Activated naive CD8-positive, alpha-beta T cell treated with anti-CD3 and anti-CD28 coated beads, Interleukin-2, amount 10 ng/mL, durations not matched to agents 7 days and 5 days (primary cell): ENCODE results near the gene SKAP1. TPM values are rescaled to one million over a fixed set of nuclear protein-coding genes. Genes with fewer than 3 reads are reported as not detected.

Experiments used
- ATAC-seq: fragments of 150-1000 bp; cut with Tn5 transposase; one replicate; pipeline ENCODE4 v1.10.0; 2021; ENCODE audit warnings: low read depth, moderate library complexity
- POLR2A ChIA-PET: fragments of 350-600 bp; sonication (Branson Sonifier 250); formaldehyde crosslinking; loops from one replicate; lab custom pipeline; 2021; ENCODE audit warnings: antibody characterized with exemption; lab: Charles Lee
- DNase-seq: peaks from one replicate; pipeline ENCODE4 v3.0.0; 2021
- H3K27ac Mint-ChIP-seq: one replicate; pipeline ENCODE4 v1.8.0; 2022; ENCODE audit warnings: mild to moderate bottlenecking, mixed read lengths
- H3K27me3 Mint-ChIP-seq: one replicate; pipeline ENCODE4 v1.8.0; 2022; ENCODE audit warnings: mild to moderate bottlenecking, moderate library complexity, mixed read lengths
- H3K36me3 Mint-ChIP-seq: one replicate; pipeline ENCODE4 v1.8.0; 2021; ENCODE audit warnings: mild to moderate bottlenecking, mixed read lengths
- H3K4me1 Mint-ChIP-seq: one replicate; pipeline ENCODE4 v1.8.0; 2021; ENCODE audit warnings: mixed read lengths
- H3K4me3 Mint-ChIP-seq: one replicate; pipeline ENCODE4 v1.8.0; 2022; ENCODE audit warnings: mild to moderate bottlenecking, moderate library complexity, mixed read lengths
- H3K9me3 Mint-ChIP-seq: one replicate; pipeline ENCODE4 v1.8.0; 2021; ENCODE audit warnings: mixed read lengths
- total RNA-seq, 2 experiments: library from RNA; stranded (reverse); gene quantifications; one replicate each; pipeline ENCODE4 v1.2.3, GENCODE V29; 2021

The SKAP1 gene
- total RNA-seq, 2 experiments from 2014 or later: 96.0 to 98.8 TPM

DNA sequence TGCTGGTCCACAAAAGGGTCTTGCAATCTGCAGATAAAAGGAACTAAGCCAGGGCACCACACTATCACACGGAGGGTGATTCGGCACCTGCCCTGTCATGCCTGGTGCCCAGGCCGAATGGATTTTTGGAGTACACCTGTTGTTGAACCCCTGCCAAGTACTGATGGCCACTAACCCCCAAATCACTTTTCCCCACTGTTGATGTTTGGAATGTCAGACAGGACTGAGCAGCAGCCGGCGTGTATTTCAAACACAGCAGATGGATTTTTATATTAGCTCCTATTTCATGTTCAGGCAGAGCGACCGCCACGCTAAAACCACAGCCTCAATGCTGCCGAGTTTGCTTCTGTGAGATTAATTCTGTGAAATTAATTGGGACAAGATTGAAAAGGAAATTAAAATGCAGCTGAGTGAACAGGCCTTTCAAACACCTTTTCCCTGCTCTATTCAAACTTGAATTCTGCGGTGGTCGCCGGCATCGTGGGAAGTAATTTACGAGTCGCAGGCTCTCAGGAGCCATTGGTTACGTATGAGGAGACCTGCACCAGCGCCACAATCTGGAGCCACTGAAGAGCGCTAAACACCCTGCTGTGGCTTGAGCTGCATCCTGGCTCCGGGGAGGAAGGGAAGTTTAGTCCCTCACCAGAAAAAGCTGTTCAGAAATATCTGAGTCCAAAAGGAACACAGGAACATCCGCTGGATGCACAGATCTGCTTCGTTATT is 274.0 kb downstream of the SKAP1 start:
- POLR2A ChIA-PET: no interaction called here

DNA sequence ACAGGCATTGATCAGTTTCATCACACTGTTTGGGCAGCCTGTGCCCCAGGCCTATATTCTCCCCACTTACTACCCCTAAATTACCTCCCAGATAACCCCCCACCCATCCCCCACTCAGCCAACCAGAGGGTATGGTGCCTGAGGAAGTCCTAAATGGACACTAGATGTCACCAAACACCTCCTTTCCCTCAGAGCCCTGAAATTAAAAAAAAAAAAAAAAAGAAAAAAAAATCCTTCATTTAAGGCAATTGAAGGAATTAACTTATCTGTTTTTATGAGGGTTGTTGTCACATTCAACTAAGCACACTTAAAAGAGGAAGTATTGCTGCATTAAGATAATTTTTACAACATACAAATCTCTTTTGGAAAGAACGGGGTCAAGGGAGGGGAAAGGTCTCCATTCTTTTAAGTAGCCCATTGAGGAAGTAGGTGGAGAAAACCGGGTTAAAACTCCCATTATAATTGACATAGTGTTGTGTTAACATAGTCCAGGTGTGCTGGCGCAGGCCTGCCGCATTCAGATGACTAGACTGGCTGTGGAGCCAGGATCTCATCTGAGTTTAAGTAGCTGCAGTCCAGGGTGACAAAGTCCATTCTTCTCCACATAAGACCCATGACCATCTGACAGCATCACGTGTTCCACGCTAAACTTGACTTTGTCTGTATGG is 276.2 kb downstream of the SKAP1 start:
- Mint-ChIP-seq H3K36me3 (peaks cover 7% of the 10 kb centered on the region), H3K9me3 (no peaks in the 10 kb centered on the region), H3K27ac (no peak overlapping the region), H3K4me1 (peaks cover 2% of the 10 kb centered on the region), H3K27me3 (no peaks in the 10 kb centered on the region), H3K4me3 (no peak overlapping the region)
- POLR2A ChIA-PET: no interaction called here
- ATAC-seq: no peak
- DNase-seq: no peak

More for the DNA sequence above, 274.0 kb downstream of the SKAP1 start:
- DNase-seq: no peak
- H3K4me1 Mint-ChIP-seq: peaks cover 2% of the 10 kb centered on the region
- no peak for ATAC-seq
- H3K27me3 Mint-ChIP-seq: no peaks in the 10 kb centered on the region
- peaks cover 9% of the 10 kb centered on the region for H3K36me3 Mint-ChIP-seq
- H3K9me3 Mint-ChIP-seq: no peaks in the 10 kb centered on the region
- no peak overlapping the region for H3K4me3 Mint-ChIP-seq
- no peak overlapping the region for H3K27ac Mint-ChIP-seq

- Mint-ChIP-seq H3K27me3 (no peaks in the 10 kb centered on the region), H3K9me3 (no peaks in the 10 kb centered on the region), H3K36me3 (peaks cover 17% of the 10 kb centered on the region), H3K4me3 (no peak overlapping the region), H3K27ac (no peak overlapping the region), H3K4me1 (peaks cover 2% of the 10 kb centered on the region)
- POLR2A ChIA-PET: no interaction called here
- ATAC-seq: no peak
- no peak for DNase-seq
These were observed 277.7 kb downstream of the SKAP1 start for GRCh38 chr17:48152289-48152688.

DNA sequence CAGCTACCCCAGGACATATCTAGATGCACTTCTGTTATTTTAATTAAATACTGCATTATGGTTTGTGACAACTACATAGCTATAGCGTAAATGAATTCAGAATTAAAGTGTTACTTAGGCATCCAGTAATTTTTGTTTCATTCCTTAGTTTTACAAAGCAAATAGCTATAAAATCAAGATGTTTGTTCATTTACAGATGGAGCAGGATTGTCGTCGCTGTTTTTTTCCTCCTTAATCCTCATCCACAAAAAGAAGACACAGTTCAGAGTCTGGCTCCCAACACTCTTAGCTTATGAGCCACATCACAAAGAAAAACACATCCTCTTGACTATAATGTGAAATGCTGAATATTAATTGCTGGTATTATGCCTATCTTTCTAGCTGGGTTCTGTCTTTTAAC is 278.8 kb downstream of the SKAP1 start:
- Mint-ChIP-seq H3K4me3 (no peak overlapping the region), H3K27me3 (no peaks in the 10 kb centered on the region), H3K36me3 (peaks cover 15% of the 10 kb centered on the region), H3K4me1 (peaks cover 2% of the 10 kb centered on the region), H3K27ac (no peak overlapping the region), H3K9me3 (no peaks in the 10 kb centered on the region)
- POLR2A ChIA-PET: no interaction called here
- no peak for ATAC-seq
- DNase-seq: no peak

- Mint-ChIP-seq H3K9me3 (no peaks in the 10 kb centered on the region), H3K4me1 (peaks cover 2% of the 10 kb centered on the region), H3K4me3 (no peak overlapping the region), H3K27me3 (no peaks in the 10 kb centered on the region), H3K36me3 (peaks cover 15% of the 10 kb centered on the region), H3K27ac (no peak overlapping the region)
- DNase-seq (no peak), ATAC-seq (no peak)
- POLR2A ChIA-PET: no interaction called here
These were observed 279.4 kb downstream of the SKAP1 start for GRCh38 chr17:48150597-48151001.

- POLR2A ChIA-PET: no interaction called here
- no peak overlapping the region for H3K4me3 Mint-ChIP-seq
- H3K9me3 Mint-ChIP-seq: no peaks in the 10 kb centered on the region
- no peak overlapping the region for H3K27ac Mint-ChIP-seq
- ATAC-seq: no peak
- H3K4me1 Mint-ChIP-seq: peaks cover 2% of the 10 kb centered on the region
- peaks cover 17% of the 10 kb centered on the region for H3K36me3 Mint-ChIP-seq
- DNase-seq: no peak
- H3K27me3 Mint-ChIP-seq: no peaks in the 10 kb centered on the region
These were observed 280.1 kb downstream of the SKAP1 start for GRCh38 chr17:48149787-48150463.

DNA sequence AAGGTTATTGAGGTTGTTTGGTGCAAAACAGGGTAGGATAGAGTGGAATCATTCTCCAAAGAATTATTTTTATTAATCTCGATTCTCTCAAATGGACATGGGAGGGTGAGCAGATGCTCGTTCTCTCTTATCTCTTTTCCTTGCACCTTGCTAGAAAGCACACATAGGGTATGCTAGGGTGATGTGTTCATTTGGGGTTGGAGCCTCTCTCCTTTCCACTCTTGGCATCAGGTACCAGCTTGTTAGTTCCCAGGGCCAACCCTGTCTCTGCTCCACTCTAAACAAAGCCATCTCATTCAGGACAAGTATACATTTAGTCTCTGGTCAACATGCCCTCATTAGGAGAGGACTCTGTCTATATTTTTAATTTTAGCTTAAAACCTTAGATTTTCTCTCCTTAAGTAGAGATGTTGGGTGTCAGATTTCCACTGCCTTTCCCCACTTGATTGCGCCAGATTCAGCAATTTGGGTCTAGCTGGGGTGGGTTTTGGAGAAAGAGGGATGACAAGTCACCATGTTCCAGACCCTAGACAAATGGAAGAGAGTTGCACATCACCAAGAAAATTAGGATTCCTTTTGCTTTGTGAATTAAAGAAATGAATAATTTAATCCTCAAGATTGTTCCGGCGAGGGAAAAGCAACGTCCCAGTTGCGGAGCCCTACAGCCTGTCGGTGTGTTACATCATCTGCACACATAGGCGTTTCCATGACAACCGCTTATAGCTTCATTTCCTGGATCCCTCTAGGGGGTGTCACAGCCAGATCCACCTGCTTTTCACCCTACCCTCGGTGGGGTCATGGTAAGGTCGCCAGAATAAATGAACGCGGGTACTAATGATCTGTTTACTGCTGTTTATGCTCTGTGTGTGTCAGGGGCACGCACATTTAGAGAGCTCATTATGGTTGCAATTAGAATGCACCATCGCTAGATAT is 280.9 kb downstream of the SKAP1 start:
- Mint-ChIP-seq H3K9me3 (no peaks in the 10 kb centered on the region), H3K4me3 (no peak overlapping the region), H3K27ac (no peak overlapping the region), H3K27me3 (no peaks in the 10 kb centered on the region), H3K36me3 (peaks cover 16% of the 10 kb centered on the region), H3K4me1 (peaks cover under 1% of the 10 kb centered on the region)
- no peak for ATAC-seq
- POLR2A ChIA-PET: no interaction called here
- DNase-seq: no peak

DNA sequence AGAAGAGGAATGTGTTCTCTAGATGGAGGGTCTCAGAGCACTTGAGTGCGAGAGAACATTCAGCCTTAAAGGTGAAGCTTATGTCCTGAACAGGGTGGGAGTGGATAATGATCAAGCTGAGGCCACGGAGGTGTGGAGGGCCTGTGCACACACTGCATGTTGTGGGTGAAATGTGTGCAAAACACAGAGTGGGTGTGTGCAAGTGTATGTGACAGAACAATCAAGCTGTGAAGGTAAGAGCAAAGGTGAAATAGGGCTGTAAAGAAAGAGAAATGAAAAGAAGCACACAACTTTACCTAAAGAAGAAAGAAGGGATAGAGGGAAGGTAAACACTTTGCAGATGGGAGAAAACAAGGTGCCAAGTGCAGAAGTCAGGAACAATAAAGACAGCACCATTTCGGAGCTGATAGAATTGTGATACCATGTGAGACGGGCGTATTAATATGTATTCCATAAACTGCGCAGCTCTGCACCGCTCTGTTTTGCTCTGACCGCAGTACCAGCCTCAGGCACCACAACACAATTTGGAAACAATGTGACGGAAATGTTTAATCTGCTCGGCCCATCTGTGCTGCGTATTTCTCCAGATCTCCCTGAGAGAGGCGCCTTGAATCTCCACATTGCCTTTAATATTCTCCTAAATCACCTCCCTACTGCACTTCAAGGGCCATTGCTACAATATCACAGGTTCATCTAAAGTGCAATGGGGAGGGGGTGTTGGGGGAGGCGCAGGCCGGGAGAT is 281.8 kb downstream of the SKAP1 start:
- H3K36me3 Mint-ChIP-seq: peaks cover 17% of the 10 kb centered on the region
- no peak overlapping the region for H3K27ac Mint-ChIP-seq
- POLR2A ChIA-PET: no interaction called here
- no peaks in the 10 kb centered on the region for H3K9me3 Mint-ChIP-seq
- no peak overlapping the region for H3K4me3 Mint-ChIP-seq
- H3K27me3 Mint-ChIP-seq: no peaks in the 10 kb centered on the region
- DNase-seq (no peak), ATAC-seq (no peak)
- no peaks in the 10 kb centered on the region for H3K4me1 Mint-ChIP-seq

DNA sequence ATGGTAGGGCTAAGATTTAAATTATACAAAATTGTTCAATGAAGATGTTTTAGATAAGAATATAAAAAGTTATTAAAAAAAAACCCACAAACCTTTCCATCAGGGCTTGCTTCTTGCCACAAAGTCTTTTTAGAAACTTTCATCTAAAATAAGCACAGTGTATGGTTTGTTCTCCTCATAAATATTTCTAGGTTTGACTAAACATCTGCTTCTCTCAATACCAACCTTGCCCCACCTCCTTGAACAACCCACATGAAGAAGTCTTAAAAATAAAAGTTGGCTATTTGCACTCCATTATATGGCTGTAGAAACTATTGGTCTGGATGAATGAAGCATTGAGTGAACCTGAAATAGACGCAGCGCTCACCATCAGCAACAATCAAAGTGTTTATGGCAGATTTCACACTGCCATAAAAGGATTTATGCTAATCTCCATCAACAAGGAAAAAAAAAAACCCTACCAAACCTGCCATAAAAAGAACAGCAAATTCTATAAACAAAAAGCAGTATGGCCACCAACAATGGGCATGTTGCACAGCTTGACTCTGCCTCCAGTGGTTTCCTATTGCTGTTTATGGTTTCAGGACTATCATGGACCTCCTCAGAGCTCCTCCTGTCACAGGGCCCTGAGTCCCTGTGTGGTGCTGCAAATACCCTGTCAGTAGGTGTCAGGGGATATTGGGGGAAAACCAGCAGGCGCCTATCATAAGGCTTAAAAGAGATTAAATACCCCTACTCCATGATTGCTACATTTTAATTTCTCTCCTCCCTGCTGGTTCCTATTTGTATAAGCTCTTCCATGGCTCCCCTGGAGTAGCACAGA is 284.8 kb downstream of the SKAP1 start:
- Mint-ChIP-seq H3K36me3 (peaks cover 23% of the 10 kb centered on the region), H3K27me3 (no peaks in the 10 kb centered on the region), H3K9me3 (no peaks in the 10 kb centered on the region), H3K27ac (no peak overlapping the region), H3K4me3 (no peak overlapping the region), H3K4me1 (peaks cover 9% of the 10 kb centered on the region)
- DNase-seq: no peak
- ATAC-seq: no peak
- POLR2A ChIA-PET: no interaction called here

DNA sequence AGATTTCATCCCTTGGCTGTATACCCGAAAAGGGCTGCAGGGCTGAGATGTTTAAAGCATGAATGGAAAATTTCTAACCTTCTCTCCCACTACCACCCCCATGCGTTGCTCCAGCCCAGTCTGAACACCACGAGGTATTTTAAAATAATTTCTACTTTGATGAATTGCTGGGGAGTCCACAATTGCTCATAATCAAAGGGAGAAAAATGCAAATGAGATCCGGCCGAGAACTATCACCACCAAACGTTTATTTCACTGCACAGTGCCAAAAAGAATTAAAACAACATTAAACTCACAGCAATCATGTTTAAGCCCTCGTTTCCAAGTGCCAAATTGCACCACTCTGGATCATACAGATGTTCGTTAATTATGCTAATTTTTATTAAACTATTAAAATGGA is 285.8 kb downstream of the SKAP1 start:
- POLR2A ChIA-PET: no interaction called here
- H3K27me3 Mint-ChIP-seq: no peaks in the 10 kb centered on the region
- no peak for DNase-seq
- no peak overlapping the region for H3K27ac Mint-ChIP-seq
- H3K36me3 Mint-ChIP-seq: peaks cover 26% of the 10 kb centered on the region
- peaks cover 12% of the 10 kb centered on the region for H3K4me1 Mint-ChIP-seq
- no peak for ATAC-seq
- no peaks in the 10 kb centered on the region for H3K9me3 Mint-ChIP-seq
- H3K4me3 Mint-ChIP-seq: no peak overlapping the region

DNA sequence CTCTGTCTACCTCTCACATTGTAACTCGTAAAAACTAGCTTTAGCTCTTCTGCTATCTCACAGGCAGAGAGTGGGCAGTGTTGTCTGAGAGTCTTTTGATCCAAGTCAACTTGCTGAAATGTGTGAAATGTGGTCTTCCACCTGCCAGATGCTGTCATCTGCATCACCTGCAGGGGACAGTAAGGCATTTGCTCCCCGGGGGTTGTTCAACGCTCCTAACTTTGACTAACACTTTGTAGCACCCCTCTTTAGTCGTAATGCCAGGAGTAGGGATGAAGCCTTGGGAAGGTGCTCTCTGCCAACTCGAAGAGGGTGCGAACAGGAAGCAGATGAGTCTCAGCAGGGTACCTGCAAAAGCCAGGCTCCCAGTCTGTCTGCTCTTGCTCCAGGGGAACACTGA is 286.4 kb downstream of the SKAP1 start:
- no peak for DNase-seq
- H3K27ac Mint-ChIP-seq: no peak overlapping the region
- H3K4me1 Mint-ChIP-seq: peaks cover 12% of the 10 kb centered on the region
- H3K36me3 Mint-ChIP-seq: peaks cover 24% of the 10 kb centered on the region
- POLR2A ChIA-PET: interaction anchor here (0.5 kb wide), 1 partner anchor 128 kb away, joined by 3 read pairs; no protein-coding TSS in a partner anchor
- no peaks in the 10 kb centered on the region for H3K27me3 Mint-ChIP-seq
- no peak overlapping the region for H3K4me3 Mint-ChIP-seq
- ATAC-seq: no peak
- H3K9me3 Mint-ChIP-seq: no peaks in the 10 kb centered on the region

- H3K4me3 Mint-ChIP-seq: no peak overlapping the region
- peak overlapping the region; percentile 62 for H3K27ac Mint-ChIP-seq
- no peaks in the 10 kb centered on the region for H3K9me3 Mint-ChIP-seq
- ATAC-seq: no peak
- H3K36me3 Mint-ChIP-seq: peaks cover 17% of the 10 kb centered on the region
- peaks cover 15% of the 10 kb centered on the region for H3K4me1 Mint-ChIP-seq
- POLR2A ChIA-PET: interaction anchor here (0.7 kb wide), 1 partner anchor 17 kb away, joined by 3 read pairs; no protein-coding TSS in a partner anchor
- no peaks in the 10 kb centered on the region for H3K27me3 Mint-ChIP-seq
- DNase-seq: no peak
These were observed 290.1 kb downstream of the SKAP1 start for GRCh38 chr17:48139944-48140343.
